ENCODE results near the gene TLCD3A. TPM values are rescaled to one million over a fixed set of nuclear protein-coding genes. Genes with fewer than 3 reads are reported as not detected.

Gene TLCD3A
- total and polyA plus RNA-seq, 10 of the 15 experiments (the other 5 are each of a cell fraction or from before 2014, with no cell fraction given): 2.9 to 29.7 (median 17.8) TPM

- TF ChIP-seq BCLAF1 (IDR thresholded peaks at IDR 0.05) (no peak), BMI1 (IDR thresholded peaks at IDR 0.05; ENCODE audit: borderline replicate concordance) (no peak), NKRF (conservative IDR thresholded peaks at IDR 0.05) (peak; percentile 64), ATF3 (IDR thresholded peaks at IDR 0.05; ENCODE audit: borderline replicate concordance, extremely low read depth, low read depth, low read length) (no peak), CHD2 (IDR thresholded peaks at IDR 0.05; ENCODE audit: borderline replicate concordance, low read depth, low read length) (no peak), SREBF1 (IDR thresholded peaks at IDR 0.05; ENCODE audit: low read length) (no peak), BHLHE40 (IDR thresholded peaks at IDR 0.05; ENCODE audit: borderline replicate concordance in 1 of 2, low read depth in 2 of 2, low read length in 1 of 2) (peak; percentile 51 to 88; a peak in 3 of 4 replicates), CBX3 (IDR thresholded peaks at IDR 0.05; ENCODE audit: borderline replicate concordance, low read depth) (no peak), JUND (IDR thresholded peaks at IDR 0.05; ENCODE audit: low read depth, low read length) (no peak), LARP7 (IDR thresholded peaks at IDR 0.05) (peak; percentile 80), MYC (IDR thresholded peaks at IDR 0.05; ENCODE audit: insufficient read depth, insufficient read length, insufficient replicate concordance, low read length, severe bottlenecking) (no peak), GATAD2B (conservative IDR thresholded peaks at IDR 0.05; ENCODE audit: low read depth) (peak; percentile 83), SP1 (IDR thresholded peaks at IDR 0.05; ENCODE audit: low read depth, low read length) (no peak), IKZF2 (IDR thresholded peaks at IDR 0.05) (no peak), SKIL (IDR thresholded peaks at IDR 0.05; ENCODE audit: low read depth, poor library complexity, severe bottlenecking) (no peak)
- TF ChIP-seq, protein P1, sequence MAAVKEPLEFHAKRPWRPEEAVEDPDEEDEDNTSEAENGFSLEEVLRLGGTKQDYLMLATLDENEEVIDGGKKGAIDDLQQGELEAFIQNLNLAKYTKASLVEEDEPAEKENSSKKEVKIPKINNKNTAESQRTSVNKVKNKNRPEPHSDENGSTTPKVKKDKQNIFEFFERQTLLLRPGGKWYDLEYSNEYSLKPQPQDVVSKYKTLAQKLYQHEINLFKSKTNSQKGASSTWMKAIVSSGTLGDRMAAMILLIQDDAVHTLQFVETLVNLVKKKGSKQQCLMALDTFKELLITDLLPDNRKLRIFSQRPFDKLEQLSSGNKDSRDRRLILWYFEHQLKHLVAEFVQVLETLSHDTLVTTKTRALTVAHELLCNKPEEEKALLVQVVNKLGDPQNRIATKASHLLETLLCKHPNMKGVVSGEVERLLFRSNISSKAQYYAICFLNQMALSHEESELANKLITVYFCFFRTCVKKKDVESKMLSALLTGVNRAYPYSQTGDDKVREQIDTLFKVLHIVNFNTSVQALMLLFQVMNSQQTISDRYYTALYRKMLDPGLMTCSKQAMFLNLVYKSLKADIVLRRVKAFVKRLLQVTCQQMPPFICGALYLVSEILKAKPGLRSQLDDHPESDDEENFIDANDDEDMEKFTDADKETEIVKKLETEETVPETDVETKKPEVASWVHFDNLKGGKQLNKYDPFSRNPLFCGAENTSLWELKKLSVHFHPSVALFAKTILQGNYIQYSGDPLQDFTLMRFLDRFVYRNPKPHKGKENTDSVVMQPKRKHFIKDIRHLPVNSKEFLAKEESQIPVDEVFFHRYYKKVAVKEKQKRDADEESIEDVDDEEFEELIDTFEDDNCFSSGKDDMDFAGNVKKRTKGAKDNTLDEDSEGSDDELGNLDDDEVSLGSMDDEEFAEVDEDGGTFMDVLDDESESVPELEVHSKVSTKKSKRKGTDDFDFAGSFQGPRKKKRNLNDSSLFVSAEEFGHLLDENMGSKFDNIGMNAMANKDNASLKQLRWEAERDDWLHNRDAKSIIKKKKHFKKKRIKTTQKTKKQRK (IDR thresholded peaks at IDR 0.05; ENCODE audit: low read depth, low read length): no peak
Measured at GRCh38 chr17:732067-732901, at the start of gene TLCD3A (continued).
